Activated CD8-positive, alpha-beta T cell treated with anti-CD3 and anti-CD28 coated beads for 36 hours (primary cell): ENCODE measurements around the gene FRY. TPM values are rescaled to one million over a fixed set of nuclear protein-coding genes. Genes with fewer than 3 reads are reported as not detected.

Source experiments
- ATAC-seq: fragments of 200-7000 bp; cut with Tn5 transposase; one replicate; pipeline ENCODE4 v1.10.0; 2021; ENCODE audit warnings: mild to moderate bottlenecking, moderate library complexity
- CTCF ChIA-PET: fragments of 350-600 bp; sonication (Branson Sonifier 250); formaldehyde crosslinking; loops from one replicate; lab custom pipeline; 2021; ENCODE audit warnings: antibody characterized with exemption; lab: Charles Lee
- POLR2A ChIA-PET: fragments of 350-600 bp; sonication (Branson Sonifier 250); formaldehyde crosslinking; loops from one replicate; lab custom pipeline; 2021; ENCODE audit warnings: antibody characterized with exemption; lab: Charles Lee
- DNase-seq: peaks from one replicate; pipeline ENCODE4 v3.0.0-alpha.2; 2020
- H3K27ac Mint-ChIP-seq: one replicate; pipeline ENCODE4 v1.8.0; 2021; ENCODE audit warnings: mild to moderate bottlenecking, mixed read lengths
- H3K27me3 Mint-ChIP-seq: one replicate; pipeline ENCODE4 v1.8.0; 2021; ENCODE audit warnings: mixed read lengths
- H3K36me3 Mint-ChIP-seq: one replicate; pipeline ENCODE4 v1.8.0; 2021; ENCODE audit warnings: low read depth, mixed read lengths
- H3K4me1 Mint-ChIP-seq: one replicate; pipeline ENCODE4 v1.8.0; 2021; ENCODE audit warnings: low read depth, mixed read lengths
- H3K4me3 Mint-ChIP-seq: one replicate; pipeline ENCODE4 v1.8.0; 2021; ENCODE audit warnings: mild to moderate bottlenecking, moderate library complexity, mixed read lengths
- H3K9me3 Mint-ChIP-seq: one replicate; pipeline ENCODE4 v1.8.0; 2021; ENCODE audit warnings: mixed read lengths
- intact Hi-C: fragments of 100-400 bp; cut with micrococcal nuclease; formaldehyde crosslinking; loops from one replicate; pipeline ENCODE4 v1.10.0; 2022
- total RNA-seq, 2 experiments: library from RNA; stranded (reverse); gene quantifications; one replicate each; pipeline ENCODE4 v1.2.3, GENCODE V29; 2021
- TF ChIP-seq, protein P1 (sequence below): fragments of 200-600 bp; IDR thresholded peaks from one replicate; pipeline ENCODE4 v1.8.0; 2022; ENCODE audit warnings: antibody characterized with exemption, mild to moderate bottlenecking

The FRY gene
- total RNA-seq, 2 experiments from 2014 or later = 0.58 to 0.68 TPM

DNA sequence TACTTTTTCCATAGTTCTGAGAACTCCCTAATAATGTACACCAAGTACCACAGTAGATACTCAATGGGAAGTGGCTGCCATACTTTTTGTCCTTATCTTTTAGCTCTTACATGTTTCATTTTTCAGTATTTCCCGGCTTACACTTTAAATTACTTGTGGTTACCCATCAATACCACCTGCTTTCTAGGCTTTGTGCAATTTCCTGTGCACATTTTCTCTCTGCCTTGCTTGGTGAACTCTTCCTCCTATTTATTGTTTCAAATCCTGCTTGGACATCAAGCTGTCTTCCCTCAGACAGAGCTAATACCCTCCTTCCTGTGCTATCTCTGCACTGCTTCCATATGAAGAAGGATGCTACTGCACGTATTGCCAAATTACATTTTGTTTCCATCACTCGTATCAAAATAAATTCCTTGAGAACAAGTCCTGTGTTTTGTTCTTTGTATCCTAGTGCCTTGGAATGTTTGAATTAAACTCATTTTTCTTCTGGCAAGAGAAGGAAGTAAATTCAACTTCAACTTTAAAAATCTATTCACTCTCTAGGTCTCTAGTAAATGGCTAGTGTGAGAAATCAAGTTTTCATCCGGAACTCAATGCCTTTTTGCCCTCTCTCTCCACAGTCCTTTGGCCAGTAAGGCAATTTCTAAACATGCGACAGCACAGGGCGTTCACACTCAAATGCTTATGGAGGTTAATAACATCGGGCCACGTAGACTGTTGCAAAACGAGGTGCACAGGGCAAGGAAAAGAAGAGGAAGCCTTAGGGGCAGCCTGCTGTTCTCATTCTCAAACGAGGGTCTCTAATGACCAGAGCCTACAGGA is 277.9 kb downstream of the FRY start:
- TF ChIP-seq, protein P1, sequence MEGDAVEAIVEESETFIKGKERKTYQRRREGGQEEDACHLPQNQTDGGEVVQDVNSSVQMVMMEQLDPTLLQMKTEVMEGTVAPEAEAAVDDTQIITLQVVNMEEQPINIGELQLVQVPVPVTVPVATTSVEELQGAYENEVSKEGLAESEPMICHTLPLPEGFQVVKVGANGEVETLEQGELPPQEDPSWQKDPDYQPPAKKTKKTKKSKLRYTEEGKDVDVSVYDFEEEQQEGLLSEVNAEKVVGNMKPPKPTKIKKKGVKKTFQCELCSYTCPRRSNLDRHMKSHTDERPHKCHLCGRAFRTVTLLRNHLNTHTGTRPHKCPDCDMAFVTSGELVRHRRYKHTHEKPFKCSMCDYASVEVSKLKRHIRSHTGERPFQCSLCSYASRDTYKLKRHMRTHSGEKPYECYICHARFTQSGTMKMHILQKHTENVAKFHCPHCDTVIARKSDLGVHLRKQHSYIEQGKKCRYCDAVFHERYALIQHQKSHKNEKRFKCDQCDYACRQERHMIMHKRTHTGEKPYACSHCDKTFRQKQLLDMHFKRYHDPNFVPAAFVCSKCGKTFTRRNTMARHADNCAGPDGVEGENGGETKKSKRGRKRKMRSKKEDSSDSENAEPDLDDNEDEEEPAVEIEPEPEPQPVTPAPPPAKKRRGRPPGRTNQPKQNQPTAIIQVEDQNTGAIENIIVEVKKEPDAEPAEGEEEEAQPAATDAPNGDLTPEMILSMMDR = no peak
- Mint-ChIP-seq H3K27me3 (no peaks in the 10 kb centered on the region), H3K9me3 (no peaks in the 10 kb centered on the region), H3K4me1 (peaks cover 15% of the 10 kb centered on the region), H3K36me3 (no peaks in the 10 kb centered on the region), H3K27ac (no peak overlapping the region), H3K4me3 (no peak overlapping the region)
- no peak for ATAC-seq
- ChIA-PET CTCF (interaction anchor here (0.8 to 1.0 kb wide), 4 partner anchors 9 to 400 kb away, joined by 3 to 4 read pairs (median 3); no protein-coding TSS in a partner anchor), POLR2A (no interaction called here)
- DNase-seq = no peak
- intact Hi-C loops = loop anchor here (2.0 to 5.0 kb wide), 2 partner anchors 42 to 399 kb away; no protein-coding TSS in a partner anchor

GRCh38 chr13:32310134-32310706 is 278.6 kb downstream of the FRY start:
- Mint-ChIP-seq H3K4me3 (no peak overlapping the region), H3K4me1 (peaks cover 19% of the 10 kb centered on the region), H3K27ac (no peak overlapping the region), H3K9me3 (no peaks in the 10 kb centered on the region), H3K27me3 (no peaks in the 10 kb centered on the region), H3K36me3 (no peaks in the 10 kb centered on the region)
- POLR2A ChIA-PET = no interaction called here
- DNase-seq = peak; percentile 25
- peak; percentile 40 for ATAC-seq
- TF ChIP-seq, protein P1 = peak; percentile 61
- CTCF ChIA-PET = interaction anchor here (2.6 kb wide), 1 partner anchor 42 kb away, joined by 13 read pairs; no protein-coding TSS in a partner anchor
- intact Hi-C loops = loop anchor here (2.0 to 5.0 kb wide), 2 partner anchors 43 to 399 kb away; no protein-coding TSS in a partner anchor

DNA sequence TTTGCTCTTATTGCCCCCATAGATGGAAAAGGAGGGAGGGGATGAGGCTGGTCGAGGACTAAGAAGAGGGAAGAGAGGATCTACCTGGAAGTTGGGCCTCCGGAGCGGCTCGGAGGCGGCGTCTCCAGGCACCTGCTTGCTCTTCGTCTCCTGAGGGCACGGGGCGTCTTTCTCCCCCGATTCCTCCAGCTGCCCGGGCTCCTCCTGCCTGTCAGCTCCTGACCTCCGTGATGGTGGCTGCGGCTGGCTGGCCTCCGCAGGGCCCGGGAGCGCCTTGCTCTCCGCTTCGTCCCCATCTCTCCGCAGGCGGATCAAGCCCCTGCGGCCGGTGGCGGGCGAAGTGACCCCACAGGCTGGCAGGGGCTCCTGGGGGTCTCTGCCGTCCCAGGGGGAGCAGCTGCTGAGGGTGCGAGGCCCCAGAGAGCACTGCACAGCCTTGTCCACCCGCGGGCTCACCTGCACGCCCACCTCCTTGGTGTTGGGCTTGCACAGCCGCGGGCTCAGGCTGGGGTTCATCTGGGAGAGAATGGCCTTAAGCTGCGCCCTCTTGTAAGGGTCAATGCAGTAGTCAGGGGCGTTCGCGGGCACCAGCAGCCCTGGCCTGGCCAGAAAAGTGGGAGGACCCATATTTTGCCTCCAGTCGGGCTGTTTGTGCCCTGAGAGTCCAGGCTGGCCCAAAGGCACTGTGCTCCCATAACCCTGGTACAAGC is 279.8 kb downstream of the FRY start:
- intact Hi-C loops = loop anchor here (2.0 to 5.0 kb wide), 2 partner anchors 44 to 401 kb away; no protein-coding TSS in a partner anchor
- Mint-ChIP-seq H3K36me3 (peaks cover 3% of the 10 kb centered on the region), H3K4me3 (no peak overlapping the region), H3K27me3 (no peaks in the 10 kb centered on the region), H3K4me1 (peaks cover 19% of the 10 kb centered on the region), H3K9me3 (no peaks in the 10 kb centered on the region), H3K27ac (no peak overlapping the region)
- ChIA-PET CTCF (interaction anchor here (0.9 to 2.6 kb wide), 4 partner anchors 43 to 401 kb away, joined by 3 to 13 read pairs (median 4); no protein-coding TSS in a partner anchor), POLR2A (interaction anchor here (1.1 kb wide), 1 partner anchor 117 kb away, joined by 3 read pairs; the partner anchor contains the start of gene N4BP2L1)
- DNase-seq (no peak), ATAC-seq (no peak)
- TF ChIP-seq, protein P1 = no peak

GRCh38 chr13:32314271-32315237 is 283.0 kb downstream of the FRY start:
- peak; percentile 89 for DNase-seq
- ChIA-PET POLR2A (interaction anchor here (0.6 to 3.4 kb wide), 21 partner anchors 9 to 1504 kb away, joined by 3 to 38 read pairs (median 3); partner anchors contain the start of gene N4BP2L1), CTCF (interaction anchor here (0.9 to 1.7 kb wide), 10 partner anchors 30 to 422 kb away, joined by 3 to 7 read pairs (median 3); partner anchors contain the start of gene PDS5B)
- Mint-ChIP-seq H3K9me3 (no peaks in the 10 kb centered on the region), H3K36me3 (peaks cover 18% of the 10 kb centered on the region), H3K27ac (peak overlapping the region; percentile 100), H3K27me3 (no peaks in the 10 kb centered on the region), H3K4me3 (peak overlapping the region; percentile 92), H3K4me1 (peaks cover 18% of the 10 kb centered on the region)
- ATAC-seq = peak; percentile 78
- TF ChIP-seq, protein P1 = no peak
- intact Hi-C loops = loop anchor here (5.0 kb wide), 2 partner anchors 47 to 113 kb away; partner anchors contain the start of gene N4BP2L1
